BE2C (cell line): ENCODE data around the gene MAN1A1.
A peak's percentile ranks its signal among the peaks of the same experiment; 100 is the strongest.

Experiments used
- DNase-seq: peaks from one replicate; pipeline ENCODE4 v3.0.0-alpha.2; 2020
- H3K27me3 ChIP-seq: fragments of 250-450 bp; sonication (Bioruptor Pico); 2 replicates; pipeline ENCODE4 v1.5.1; 2020; ENCODE audit warnings: mild to moderate bottlenecking
- H3K36me3 ChIP-seq: fragments of 250-450 bp; sonication (Bioruptor Pico); 2 replicates; pipeline ENCODE4 v1.5.1; 2020; ENCODE audit warnings: mild to moderate bottlenecking
- H3K4me1 ChIP-seq: fragments of 250-450 bp; sonication (Bioruptor Pico); 2 replicates; pipeline ENCODE4 v1.5.1; 2020
- H3K4me3 ChIP-seq: 2 replicates; pipeline ENCODE4 v1.5.1; 2011; ENCODE audit warnings: low read depth, low read length
- H3K9me3 ChIP-seq: fragments of 250-450 bp; sonication (Bioruptor Pico); 2 replicates; pipeline ENCODE4 v1.5.1; 2020
- CTCF ChIP-seq: IDR thresholded peaks from 2 replicates; pipeline ENCODE4 v1.5.1; 2012; ENCODE audit warnings: mild to moderate bottlenecking, low read depth, low read length

Gene MAN1A1

GRCh38 chr6:119303164-119303887 is 46.2 kb downstream of the MAN1A1 start:
- H3K27me3 ChIP-seq, result no peaks in the 10 kb centered on the region

GRCh38 chr6:119301429-119301828 is 48.1 kb downstream of the MAN1A1 start:
- H3K4me3 ChIP-seq, result no peak overlapping the region
- TF ChIP-seq CTCF, result no peak
- DNase-seq, result no peak
- peaks cover 53% of the 10 kb centered on the region for H3K36me3 ChIP-seq
- H3K9me3 ChIP-seq, result no peaks in the 10 kb centered on the region
- H3K4me1 ChIP-seq, result peaks cover 14% of the 10 kb centered on the region
- no peaks in the 10 kb centered on the region for H3K27me3 ChIP-seq

More at GRCh38 chr6:119303164-119303887, 46.2 kb downstream of the MAN1A1 start:
- H3K9me3 ChIP-seq, result no peaks in the 10 kb centered on the region
- peaks cover 61% of the 10 kb centered on the region for H3K36me3 ChIP-seq
- no peak for DNase-seq
- TF ChIP-seq CTCF, result no peak
- peaks cover 11% of the 10 kb centered on the region for H3K4me1 ChIP-seq
- no peak overlapping the region for H3K4me3 ChIP-seq

GRCh38 chr6:119299694-119300093 is 49.9 kb downstream of the MAN1A1 start:
- no peak for TF ChIP-seq CTCF
- H3K36me3 ChIP-seq, result peaks cover 47% of the 10 kb centered on the region
- no peak for DNase-seq

GRCh38 chr6:119297049-119297448 is 52.5 kb downstream of the MAN1A1 start:
- no peak for DNase-seq

More at GRCh38 chr6:119299694-119300093, 49.9 kb downstream of the MAN1A1 start:
- no peak overlapping the region for H3K4me3 ChIP-seq
- H3K4me1 ChIP-seq, result peaks cover 26% of the 10 kb centered on the region
- no peaks in the 10 kb centered on the region for H3K9me3 ChIP-seq
- no peaks in the 10 kb centered on the region for H3K27me3 ChIP-seq

GRCh38 chr6:119296036-119297035 is 53.2 kb downstream of the MAN1A1 start:
- Histone ChIP-seq H3K9me3 (no peaks in the 10 kb centered on the region), H3K4me3 (peak overlapping the region; percentile 6; the same call in 1 of the 2 replicates), H3K27me3 (no peaks in the 10 kb centered on the region), H3K4me1 (peaks cover 21% of the 10 kb centered on the region), H3K36me3 (peaks cover 35% of the 10 kb centered on the region)
- TF ChIP-seq CTCF, result no peak
- peak; percentile 15 for DNase-seq

More at GRCh38 chr6:119297049-119297448, 52.5 kb downstream of the MAN1A1 start:
- H3K4me1 ChIP-seq, result peaks cover 21% of the 10 kb centered on the region
- peaks cover 38% of the 10 kb centered on the region for H3K36me3 ChIP-seq
- TF ChIP-seq CTCF, result no peak
- no peak overlapping the region for H3K4me3 ChIP-seq
- no peaks in the 10 kb centered on the region for H3K27me3 ChIP-seq
- H3K9me3 ChIP-seq, result no peaks in the 10 kb centered on the region
